Left lung (tissue), 10 donors: Measurements from ENCODE around the gene DEFB121. TPM values are rescaled to one million over a fixed set of nuclear protein-coding genes. Genes with fewer than 3 reads are reported as not detected.
"Not testable (repeated sequence)": the region's sequence is repeated elsewhere in the genome, so short reads cannot be mapped to it uniquely, and the experiment has no call there.

ENCODE experiments used
- ATAC-seq: fragments of 200-7000 bp; cut with Tn5 transposase; one replicate; pipeline ENCODE4 v1.9.1; 2020; ENCODE audit warnings: moderate library complexity
- DNase-seq, 4 donors: peaks; one replicate each; pipeline ENCODE4 v3.0.0-alpha.2; 2013 to 2020
- H3K27ac ChIP-seq, 2 donors: fragments of 200-600 bp; sonication (generic) in 1 of 2; one replicate each; pipeline versions ENCODE4 v1.5.0 to v1.8.0; 2020 to 2021
- H3K27me3 ChIP-seq, 2 donors: fragments of 200-600 bp; sonication (generic) in 1 of 2; one replicate each; pipeline versions ENCODE4 v1.5.0 to v1.8.0; 2020 to 2021
- H3K36me3 ChIP-seq, 2 donors: fragments of 200-600 bp; sonication (generic) in 1 of 2; one replicate each; pipeline versions ENCODE4 v1.5.0 to v1.8.0; 2020 to 2021
- H3K4me1 ChIP-seq, 2 donors: fragments of 200-600 bp; one replicate each; pipeline ENCODE4 v1.8.0; 2021
- H3K4me3 ChIP-seq, 2 donors: fragments of 200-600 bp; sonication (generic) in 1 of 2; one replicate each; pipeline versions ENCODE4 v1.5.0 to v1.8.0; 2020 to 2021; ENCODE audit warnings: mild to moderate bottlenecking in 1 of 2
- H3K9me3 ChIP-seq, 2 donors: fragments of 200-600 bp; sonication (generic) in 1 of 2; one replicate each; pipeline versions ENCODE4 v1.5.0 to v1.8.0; 2020 to 2021
- intact Hi-C, 2 donors: fragments of 100-400 bp; cut with DNase I; formaldehyde crosslinking; loops; one replicate each; pipeline versions ENCODE4 v1.11.2 to v1.14.2; 2022
- polyA plus RNA-seq, 6 donors: library from polyadenylated mRNA; unstranded; fragments of 120-200 nt; gene quantifications; one replicate each; pipeline ENCODE4 v1.2.1, GENCODE V29; 2013; ENCODE audit not compliant: insufficient read length in 6 of 6
- total RNA-seq, 2 donors: library from RNA; stranded (reverse); fragmentation: NEBNext Ultra II Directional; extraction: Animal tissue kit (Norgen Biotek cat#: 25700); gene quantifications; one replicate each; pipeline ENCODE4 v1.2.1, GENCODE V29; 2021
- TF ChIP-seq, protein P1 (sequence below), 2 donors: fragments of 200-600 bp; sonication (generic) in 1 of 2; IDR thresholded peaks; one replicate each; pipeline versions ENCODE4 v1.5.0 to v1.8.0; 2021; ENCODE audit warnings: antibody characterized with exemption in 2 of 2
- donor health status: DM: no; HTN: yes; CAD: no.
- donor health status: DM: no; HTN: no; CAD: no.

DEFB121 gene
- total and polyA plus RNA-seq, 8 donors: not detected

DNA sequence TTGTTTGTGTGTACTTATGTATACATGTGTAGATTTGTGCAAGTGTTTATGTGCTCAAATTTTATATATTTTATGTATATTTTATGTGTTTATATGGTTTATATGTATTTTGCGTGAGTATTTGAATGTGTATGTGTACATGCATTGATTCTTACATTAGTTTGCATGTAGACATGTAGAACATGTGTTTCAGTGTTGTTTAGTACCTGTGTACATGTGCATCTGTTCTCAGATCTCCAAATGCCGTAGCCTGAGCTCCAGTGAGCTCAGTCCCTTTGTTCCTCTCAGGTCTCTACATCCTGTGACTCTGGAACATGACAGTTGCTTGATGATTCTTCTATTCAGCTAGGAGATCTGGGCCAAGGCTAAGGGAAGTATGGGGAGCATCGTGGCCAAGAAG lies 11.1 kb downstream of the DEFB121 start:
- no peak for DNase-seq

DNA sequence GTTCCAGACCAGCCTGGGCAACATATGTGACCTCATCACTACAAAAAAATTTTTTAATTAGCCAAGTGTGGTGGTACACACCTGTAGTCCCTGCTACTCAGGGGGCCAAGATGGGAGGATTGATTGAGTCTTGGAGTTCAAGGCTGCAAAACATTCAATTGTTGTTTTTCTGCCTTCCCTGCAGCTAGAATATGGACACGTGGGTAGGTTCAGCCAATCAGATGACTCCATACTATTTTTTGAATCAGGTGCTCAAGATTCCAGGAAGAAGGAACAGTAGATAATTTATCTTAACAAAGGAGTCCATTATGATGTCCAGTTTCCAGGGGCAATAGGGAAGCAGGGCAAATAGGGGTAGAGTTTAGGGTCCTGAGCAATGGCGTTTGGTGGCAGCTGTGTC lies 13.2 kb downstream of the DEFB121 start:
- Histone ChIP-seq H3K4me1 (no peaks in the 10 kb centered on the region), H3K27me3 (peaks cover 0 to 6% of the 10 kb centered on the region in 2 donors), H3K4me3 (no peak overlapping the region), H3K36me3 (no peaks in the 10 kb centered on the region), H3K27ac (no peak overlapping the region), H3K9me3 (no peaks in the 10 kb centered on the region)
- intact Hi-C loops: no loop called here
- ATAC-seq: no peak
- TF ChIP-seq, protein P1, sequence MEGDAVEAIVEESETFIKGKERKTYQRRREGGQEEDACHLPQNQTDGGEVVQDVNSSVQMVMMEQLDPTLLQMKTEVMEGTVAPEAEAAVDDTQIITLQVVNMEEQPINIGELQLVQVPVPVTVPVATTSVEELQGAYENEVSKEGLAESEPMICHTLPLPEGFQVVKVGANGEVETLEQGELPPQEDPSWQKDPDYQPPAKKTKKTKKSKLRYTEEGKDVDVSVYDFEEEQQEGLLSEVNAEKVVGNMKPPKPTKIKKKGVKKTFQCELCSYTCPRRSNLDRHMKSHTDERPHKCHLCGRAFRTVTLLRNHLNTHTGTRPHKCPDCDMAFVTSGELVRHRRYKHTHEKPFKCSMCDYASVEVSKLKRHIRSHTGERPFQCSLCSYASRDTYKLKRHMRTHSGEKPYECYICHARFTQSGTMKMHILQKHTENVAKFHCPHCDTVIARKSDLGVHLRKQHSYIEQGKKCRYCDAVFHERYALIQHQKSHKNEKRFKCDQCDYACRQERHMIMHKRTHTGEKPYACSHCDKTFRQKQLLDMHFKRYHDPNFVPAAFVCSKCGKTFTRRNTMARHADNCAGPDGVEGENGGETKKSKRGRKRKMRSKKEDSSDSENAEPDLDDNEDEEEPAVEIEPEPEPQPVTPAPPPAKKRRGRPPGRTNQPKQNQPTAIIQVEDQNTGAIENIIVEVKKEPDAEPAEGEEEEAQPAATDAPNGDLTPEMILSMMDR (IDR thresholded peaks at IDR 0.05): no peak
- no peak for DNase-seq

More for the DNA sequence above, 11.1 kb downstream of the DEFB121 start:
- H3K27ac ChIP-seq: no peak overlapping the region
- intact Hi-C loops: no loop called here
- no peaks in the 10 kb centered on the region for H3K36me3 ChIP-seq
- TF ChIP-seq, protein P1 (IDR thresholded peaks at IDR 0.05): no peak
- no peak overlapping the region for H3K4me3 ChIP-seq
- H3K4me1 ChIP-seq: no peaks in the 10 kb centered on the region
- no peaks in the 10 kb centered on the region for H3K9me3 ChIP-seq
- peaks cover 0 to 6% of the 10 kb centered on the region in 2 donors for H3K27me3 ChIP-seq
- no peak for ATAC-seq

DNA sequence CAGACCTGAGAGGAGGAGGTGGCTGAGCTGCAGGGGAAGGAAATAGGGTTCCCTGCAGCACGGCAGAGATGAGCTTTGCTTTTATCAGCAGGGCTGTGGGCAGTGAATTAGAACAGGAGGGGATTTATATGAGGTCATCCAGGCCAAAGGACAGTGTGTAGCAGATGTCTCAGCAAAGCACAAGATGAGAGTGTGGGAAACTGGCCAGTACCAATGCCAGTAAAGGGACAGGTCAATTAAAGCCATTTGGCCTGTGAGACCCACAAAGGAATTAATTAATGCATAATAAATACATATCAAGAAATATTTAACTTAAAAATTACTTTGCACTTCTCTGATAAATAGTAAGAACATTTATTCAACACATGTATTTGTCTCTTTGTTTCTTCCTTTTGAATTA lies 15.5 kb downstream of the DEFB121 start, which contains the start of gene DEFB119:
Gene DEFB119 (minus strand): TSS at position 101 of the 400 bp plus-strand sequence. CDS start 107 bp downstream, outside the sequence.
- no peak for ATAC-seq
- TF ChIP-seq, protein P1 (IDR thresholded peaks at IDR 0.05): no peak
- no peak within 1 kb of the TSS for H3K4me3 ChIP-seq
- peaks cover 0 to 6% of the 10 kb centered on the region in 2 donors for H3K27me3 ChIP-seq
- H3K36me3 ChIP-seq: no peaks in the 10 kb centered on the region
- no peak for DNase-seq
- no peaks in the 10 kb centered on the region for H3K9me3 ChIP-seq
- H3K27ac ChIP-seq: no peak within 1 kb of the TSS
- intact Hi-C loops: no loop called here
- no peaks in the 10 kb centered on the region for H3K4me1 ChIP-seq

DNA sequence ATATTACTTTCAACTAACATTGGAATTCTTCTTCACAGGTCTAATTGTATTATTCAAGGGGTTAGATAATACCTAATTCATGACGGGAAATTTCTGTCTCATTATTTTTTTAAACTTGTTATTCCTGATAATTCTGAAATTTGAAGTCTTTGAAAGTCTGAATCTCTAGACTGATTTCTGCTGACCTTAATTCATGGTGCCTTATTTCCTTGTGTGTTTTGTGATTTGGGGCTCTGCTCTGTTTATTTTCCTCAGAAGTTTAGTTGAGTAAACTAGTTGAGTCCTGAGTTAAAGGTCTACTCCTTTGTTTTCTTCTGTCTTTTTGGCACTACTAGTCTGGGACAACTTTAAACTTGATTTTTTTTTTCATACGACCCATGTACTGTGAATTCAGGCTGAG lies 31.7 kb downstream of the DEFB121 start:
- no peak for DNase-seq
- no peaks in the 10 kb centered on the region for H3K36me3 ChIP-seq
- peaks cover 0 to 4% of the 10 kb centered on the region in 2 donors for H3K27me3 ChIP-seq
- no peak overlapping the region for H3K27ac ChIP-seq
- TF ChIP-seq, protein P1 (IDR thresholded peaks at IDR 0.05): no peak
- H3K4me3 ChIP-seq: no peak overlapping the region
- ATAC-seq: no peak
- H3K4me1 ChIP-seq: no peaks in the 10 kb centered on the region
- H3K9me3 ChIP-seq: no peaks in the 10 kb centered on the region
- intact Hi-C loops: no loop called here

DNA sequence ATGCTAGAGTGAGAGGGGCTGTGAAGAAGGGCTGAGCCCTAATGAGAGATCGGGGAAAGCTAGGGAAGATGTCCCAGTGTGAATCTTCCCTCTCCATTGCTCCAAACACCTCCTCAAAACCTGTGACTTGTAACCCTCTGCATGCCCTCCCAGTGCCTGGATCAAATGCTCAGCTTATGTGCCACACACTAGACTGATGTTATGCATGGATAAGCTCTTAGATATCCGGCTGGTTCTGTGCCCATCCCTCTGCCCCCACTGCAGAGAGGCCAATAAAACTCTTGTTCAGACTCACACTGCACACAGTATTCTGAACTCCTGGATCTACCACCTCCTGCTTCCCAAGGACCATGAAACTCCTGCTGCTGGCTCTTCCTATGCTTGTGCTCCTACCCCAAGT lies 37.7 kb downstream of the DEFB121 start, which contains the start of gene DEFB118:
Gene DEFB118 (plus strand): TSS at position 301 of the 400 bp plus-strand sequence. CDS start 50 bp downstream, at position 351.
- DNase-seq (no peak), ATAC-seq (no peak)
- intact Hi-C loops: no loop called here
- Histone ChIP-seq H3K4me1 (no peaks in the 10 kb centered on the region), H3K4me3 (no peak within 1 kb of the TSS), H3K27me3 (peaks cover 0 to 4% of the 10 kb centered on the region in 2 donors), H3K36me3 (no peaks in the 10 kb centered on the region), H3K27ac (no peak within 1 kb of the TSS), H3K9me3 (peaks cover 0 to 11% of the 10 kb centered on the region in 2 donors)
- TF ChIP-seq, protein P1 (IDR thresholded peaks at IDR 0.05): no peak

DNA sequence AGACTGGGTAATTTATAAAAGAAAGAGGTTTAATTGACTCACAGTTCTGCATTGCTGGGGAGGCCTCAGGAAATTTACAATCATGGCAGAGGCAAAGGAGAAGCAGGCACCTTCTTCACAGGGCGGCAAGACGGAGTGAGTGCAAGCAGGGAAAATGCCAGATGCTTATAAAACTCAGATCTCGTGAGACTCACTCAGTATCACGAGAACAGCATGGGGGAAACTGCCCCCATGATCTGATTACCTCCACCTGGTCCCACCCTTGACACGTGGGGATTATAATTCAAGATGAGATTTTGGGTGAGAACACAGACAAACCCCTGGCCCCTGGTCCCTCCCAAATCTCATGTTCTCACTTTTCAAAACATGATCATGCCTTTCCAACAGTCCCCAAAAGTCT lies 41.7 kb downstream of the DEFB121 start:
- H3K9me3 ChIP-seq: peaks cover 0 to 11% of the 10 kb centered on the region in 2 donors
- intact Hi-C loops, H3K4me3 ChIP-seq, H3K36me3 ChIP-seq, ATAC-seq, DNase-seq, H3K27ac ChIP-seq, H3K4me1 ChIP-seq, H3K27me3 ChIP-seq: not testable (repeated sequence)
